GM12878 (cell line): ENCODE data around the gene MOGAT3. TPM values are rescaled to one million over a fixed set of nuclear protein-coding genes. Genes with fewer than 3 reads are reported as not detected.

Experiments used
- ATAC-seq: fragments of 200-7000 bp; cut with Tn5 transposase; 3 replicates; pipeline ENCODE4 v1.9.1; 2020; ENCODE audit warnings: mild to moderate bottlenecking, moderate library complexity
- BruUV-seq: library from RNA; stranded (reverse); fragments of 400-500 nt; replicated peaks from 2 replicates; lab custom pipeline; 2021; lab: Mats Ljungman, UMichigan
- CTCF ChIA-PET: fragments of 300-600 bp; sonication (Branson Sonifier 250); formaldehyde crosslinking; extraction: SDS; loops from one replicate; lab custom pipeline; 2021; ENCODE audit warnings: inconsistent platforms; lab: Yijun Ruan, JAX
- POLR2A ChIA-PET: fragments of 350-600 bp; formaldehyde crosslinking; extraction: SDS; loops from one replicate; lab custom pipeline; 2021; ENCODE audit warnings: inconsistent platforms; lab: Charles Lee
- RAD21 ChIA-PET: fragments of 300-600 bp; sonication (Branson Sonifier 250); formaldehyde crosslinking; loops from one replicate; lab custom pipeline; 2023; ENCODE audit warnings: antibody characterized with exemption; ENCODE audit not compliant: unreplicated experiment; lab: Charles Lee
- SMC1A ChIA-PET: fragments of 300-600 bp; sonication (Branson Sonifier 250); formaldehyde crosslinking; loops from one replicate; lab custom pipeline; 2023; ENCODE audit not compliant: unreplicated experiment, uncharacterized antibody; lab: Charles Lee
- DNase-seq: peaks from one replicate; pipeline ENCODE4 v3.0.0-alpha.2; 2011; ENCODE audit warnings: low read depth, low spot score
- FAIRE-seq: peaks from 3 replicates; lab custom pipeline; 2011; peaks lifted over from hg19 to GRCh38; lab: Jason Lieb, UNC
- H2AFZ ChIP-seq: 2 replicates; pipeline ENCODE4 v1.6.0; 2011; ENCODE audit warnings: low read depth, low read length, control low read depth; ENCODE audit not compliant: control insufficient read depth
- H3K27ac ChIP-seq: 2 replicates; pipeline ENCODE4 v1.5.1; 2011; ENCODE audit warnings: control low read depth; ENCODE audit not compliant: control insufficient read depth, insufficient read depth
- H3K27me3 ChIP-seq, 2 experiments: replicated peaks in 1 of 2; 2 replicates each; pipeline versions ENCODE4 v1.6.0 to v1.6.1; 2011; ENCODE audit warnings: low read length in 1 of 2; ENCODE audit not compliant: control insufficient read depth in 2 of 2, insufficient read depth in 2 of 2
- H3K36me3 ChIP-seq, 2 experiments: 2 replicates each; pipeline ENCODE4 v1.5.1; 2011; ENCODE audit warnings: low read length in 1 of 2; ENCODE audit not compliant: control insufficient read depth in 2 of 2, insufficient read depth in 2 of 2
- H3K4me1 ChIP-seq: 2 replicates; pipeline ENCODE4 v1.6.1; 2011; ENCODE audit warnings: mild to moderate bottlenecking, low read length, moderate library complexity, mixed read lengths; ENCODE audit not compliant: control insufficient read depth, insufficient read depth
- H3K4me2 ChIP-seq: 2 replicates; pipeline ENCODE4 v1.6.0; 2011; ENCODE audit warnings: control low read depth; ENCODE audit not compliant: control insufficient read depth, insufficient read depth
- H3K4me3 ChIP-seq: fragments of 200-600 bp; sonication (generic); 2 replicates; pipeline ENCODE4 v1.5.1; 2016
- H3K79me2 ChIP-seq: 2 replicates; pipeline ENCODE4 v1.6.0; 2011; ENCODE audit warnings: low read length; ENCODE audit not compliant: control insufficient read depth, insufficient read depth
- H3K9ac ChIP-seq: 2 replicates; pipeline ENCODE4 v1.8.0; 2011; ENCODE audit warnings: low read length, control low read depth, mixed read lengths; ENCODE audit not compliant: control insufficient read depth, insufficient read depth
- H3K9me3 ChIP-seq: replicated peaks from 3 replicates; pipeline ENCODE4 v1.5.1; 2011; ENCODE audit warnings: mild to moderate bottlenecking, low read length; ENCODE audit not compliant: control insufficient read depth, insufficient read depth
- H4K20me1 ChIP-seq: 2 replicates; pipeline ENCODE4 v1.6.0; 2011; ENCODE audit not compliant: control insufficient read depth, insufficient read depth
- BCL11A ChIP-seq: IDR thresholded peaks from 2 replicates; pipeline ENCODE4 v1.6.1; 2011; ENCODE audit warnings: low read depth, low read length
- ESRRA ChIP-seq: IDR thresholded peaks from 2 replicates; pipeline ENCODE4 v1.6.1; 2012; ENCODE audit warnings: mild to moderate bottlenecking, low read length, improper control_type of control experiment
- FOXK2 ChIP-seq: fragments of 450-650 bp; IDR thresholded peaks from 2 replicates; pipeline ENCODE4 v1.6.1; 2017; ENCODE audit warnings: mild to moderate bottlenecking, moderate library complexity
- HDAC6 ChIP-seq: fragments of 200-600 bp; sonication (generic); IDR thresholded peaks from one replicate; pipeline ENCODE4 v1.8.0; 2017; ENCODE audit warnings: antibody characterized with exemption; ENCODE audit not compliant: unreplicated experiment
- NBN ChIP-seq: fragments of 450-650 bp; IDR thresholded peaks from 2 replicates; pipeline ENCODE4 v1.6.1; 2016
- POLR2A ChIP-seq: IDR thresholded peaks from 2 replicates; pipeline ENCODE4 v1.6.1; 2011; ENCODE audit warnings: low read depth, mild to moderate bottlenecking, low read length
- RCOR1 ChIP-seq: conservative IDR thresholded peaks from 2 replicates; pipeline ENCODE4 v1.6.1; 2012; ENCODE audit warnings: low read depth, low read length, improper control_type of control experiment
- SMC3 ChIP-seq: IDR thresholded peaks from 2 replicates; pipeline ENCODE4 v1.6.1; 2011; ENCODE audit warnings: low read length, improper control_type of control experiment, borderline replicate concordance
- SUPT20H ChIP-seq: IDR thresholded peaks from 2 replicates; pipeline ENCODE4 v1.6.1; 2011; ENCODE audit warnings: low read depth, mild to moderate bottlenecking, low read length, moderate library complexity, borderline replicate concordance; ENCODE audit not compliant: control insufficient read depth
- SUZ12 ChIP-seq: fragments of 200-600 bp; sonication (generic); IDR thresholded peaks from one replicate; pipeline ENCODE4 v1.6.1; 2018; ENCODE audit warnings: antibody characterized with exemption, mild to moderate bottlenecking; ENCODE audit not compliant: unreplicated experiment
- TAF1 ChIP-seq: IDR thresholded peaks from 2 replicates; pipeline ENCODE4 v1.6.1; 2011; ENCODE audit warnings: mild to moderate bottlenecking, low read depth, low read length, borderline replicate concordance
- TBL1XR1 ChIP-seq: IDR thresholded peaks from 2 replicates; pipeline ENCODE4 v1.6.1; 2012; ENCODE audit warnings: low read depth, low read length, improper control_type of control experiment
- WGBS: methylation state at CpG from one replicate; pipeline ENCODE4 v1.1.6; 2016; ENCODE audit warnings: low lambda C conversion rate; ENCODE audit not compliant: insufficient replicate concordance, insufficient coverage; ENCODE audit errors: missing lambda C conversion rate; 5-methylcytosine and 5-hydroxymethylcytosine counted together
- in situ Hi-C: fragments of 300-500 bp; cut with MboI; formaldehyde crosslinking; loops from 9 replicates; pipeline ENCODE4 v1.14.3; 2018; ENCODE audit warnings: mixed read lengths
- intact Hi-C: fragments of 100-400 bp; cut with micrococcal nuclease; formaldehyde crosslinking; loops from one replicate; pipeline ENCODE4 v1.14.2; 2022; ENCODE audit not compliant: unreplicated experiment
- polyA plus RNA-seq, 11 experiments: library from polyadenylated mRNA; depleted of rRNA in 4 of 11; unstranded in 6 of 11; stranded (reverse) in 5 of 11; fragments of >200 nt; fragmentation: Nextera tagmentation in 4 of 11; fragmentation: Illumina TruSeq in 1 of 11; extraction: Ambion mirVana in 4 of 11; extraction: Trizol in 1 of 11; gene quantifications; 1 replicate in 1 of 11; 2 replicates in 10 of 11; pipeline versions ENCODE4 v1.2.1 to v1.2.3, GENCODE V29; 2011 to 2016; ENCODE audit warnings: inconsistent platforms in 2 of 11, missing spikeins in 2 of 11, low read depth in 1 of 11
- total RNA-seq, 4 experiments: library from RNA; depleted of rRNA in 3 of 4; stranded (reverse); fragments of >200 nt in 3 of 4; fragmentation: Illumina TruSeq in 1 of 4; extraction: Trizol in 1 of 4; gene quantifications; 2 replicates each; pipeline versions ENCODE4 v1.2.1 to v1.2.3, GENCODE V29; 2013 to 2021
- TF ChIP-seq, protein P1 (sequence below): IDR thresholded peaks from 2 replicates; pipeline ENCODE4 v1.6.1; 2012; ENCODE audit warnings: mild to moderate bottlenecking, low read depth, low read length
- TF ChIP-seq, protein P2 (sequence below): IDR thresholded peaks from 2 replicates; pipeline ENCODE4 v1.6.1; 2012; ENCODE audit warnings: low read depth, low read length, improper control_type of control experiment
- TF ChIP-seq, protein P3 (sequence below): IDR thresholded peaks from 2 replicates; pipeline ENCODE4 v1.6.1; 2012; ENCODE audit warnings: improper control_type of control experiment, low read depth, low read length; ENCODE audit not compliant: insufficient replicate concordance

The MOGAT3 gene
- total and polyA plus RNA-seq, 10 of the 15 experiments (the other 5 are each of a cell fraction or from before 2014, with no cell fraction given): 0.11 TPM; not detected in 9

DNA sequence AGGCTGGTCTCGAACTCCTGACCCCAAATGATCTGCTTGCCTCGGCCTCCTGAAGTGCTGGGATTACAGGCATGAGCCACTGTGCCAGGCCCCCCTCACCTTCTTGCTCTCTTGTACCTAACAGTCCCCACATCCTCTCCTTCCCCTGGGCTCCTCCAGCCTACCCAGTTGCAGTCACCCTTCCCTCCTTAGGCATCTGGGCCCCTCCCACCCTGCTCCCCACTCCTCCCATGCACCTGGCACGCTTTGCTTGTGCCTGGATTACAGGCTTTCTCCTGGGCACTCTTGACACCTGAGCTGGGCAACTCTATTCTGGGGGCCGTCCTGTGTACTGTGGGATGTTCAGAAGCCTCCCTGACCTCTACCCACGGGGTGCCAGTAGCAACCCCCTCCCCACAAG lies 33.8 kb upstream of the MOGAT3 start (continued):
- TF ChIP-seq, protein P1, sequence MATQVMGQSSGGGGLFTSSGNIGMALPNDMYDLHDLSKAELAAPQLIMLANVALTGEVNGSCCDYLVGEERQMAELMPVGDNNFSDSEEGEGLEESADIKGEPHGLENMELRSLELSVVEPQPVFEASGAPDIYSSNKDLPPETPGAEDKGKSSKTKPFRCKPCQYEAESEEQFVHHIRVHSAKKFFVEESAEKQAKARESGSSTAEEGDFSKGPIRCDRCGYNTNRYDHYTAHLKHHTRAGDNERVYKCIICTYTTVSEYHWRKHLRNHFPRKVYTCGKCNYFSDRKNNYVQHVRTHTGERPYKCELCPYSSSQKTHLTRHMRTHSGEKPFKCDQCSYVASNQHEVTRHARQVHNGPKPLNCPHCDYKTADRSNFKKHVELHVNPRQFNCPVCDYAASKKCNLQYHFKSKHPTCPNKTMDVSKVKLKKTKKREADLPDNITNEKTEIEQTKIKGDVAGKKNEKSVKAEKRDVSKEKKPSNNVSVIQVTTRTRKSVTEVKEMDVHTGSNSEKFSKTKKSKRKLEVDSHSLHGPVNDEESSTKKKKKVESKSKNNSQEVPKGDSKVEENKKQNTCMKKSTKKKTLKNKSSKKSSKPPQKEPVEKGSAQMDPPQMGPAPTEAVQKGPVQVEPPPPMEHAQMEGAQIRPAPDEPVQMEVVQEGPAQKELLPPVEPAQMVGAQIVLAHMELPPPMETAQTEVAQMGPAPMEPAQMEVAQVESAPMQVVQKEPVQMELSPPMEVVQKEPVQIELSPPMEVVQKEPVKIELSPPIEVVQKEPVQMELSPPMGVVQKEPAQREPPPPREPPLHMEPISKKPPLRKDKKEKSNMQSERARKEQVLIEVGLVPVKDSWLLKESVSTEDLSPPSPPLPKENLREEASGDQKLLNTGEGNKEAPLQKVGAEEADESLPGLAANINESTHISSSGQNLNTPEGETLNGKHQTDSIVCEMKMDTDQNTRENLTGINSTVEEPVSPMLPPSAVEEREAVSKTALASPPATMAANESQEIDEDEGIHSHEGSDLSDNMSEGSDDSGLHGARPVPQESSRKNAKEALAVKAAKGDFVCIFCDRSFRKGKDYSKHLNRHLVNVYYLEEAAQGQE: no peak
- TF ChIP-seq HDAC6 (no peak), SUPT20H (no peak)
- TF ChIP-seq, all 136 proteins: peak for 0

DNA sequence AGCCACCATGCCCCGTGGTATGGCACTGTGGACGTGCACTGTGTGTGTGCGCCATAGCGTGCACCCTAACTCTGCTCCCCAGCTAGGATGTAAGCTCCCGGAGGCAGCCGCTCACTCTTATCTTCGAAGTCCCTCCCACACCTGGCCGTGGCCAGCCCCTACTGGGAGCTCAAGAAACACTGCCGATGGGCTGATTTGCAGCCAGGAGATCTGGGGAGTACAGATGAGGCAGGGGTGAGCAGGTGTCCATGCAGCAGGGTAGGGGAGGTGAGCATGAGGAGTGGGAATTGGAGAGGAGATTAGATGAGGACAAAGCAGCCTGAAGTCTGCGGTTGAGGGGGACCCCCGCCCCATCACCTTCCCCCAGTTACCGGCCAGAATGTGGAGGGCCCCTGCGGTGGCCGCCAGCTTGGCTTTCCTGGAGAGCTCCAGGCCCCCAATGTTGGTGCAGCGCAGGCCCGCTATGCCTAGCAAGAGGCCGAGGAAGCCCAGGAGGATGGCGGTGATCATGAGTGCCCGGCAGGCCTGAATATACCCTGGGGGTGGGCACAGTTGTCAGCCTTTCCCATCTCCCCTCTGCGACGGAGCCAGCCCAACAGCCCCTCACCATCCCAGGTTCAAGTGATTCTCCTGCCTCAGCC lies 33.2 kb upstream of the MOGAT3 start:
- RAD21 ChIA-PET: no interaction called here
- intact Hi-C loops: no loop called here
- no TSS peak for BruUV-seq
- no peak overlapping the region for H3K27ac ChIP-seq
- POLR2A ChIA-PET: no interaction called here
- H3K9ac ChIP-seq: no peak overlapping the region
- DNase-seq: no peak
- no peaks in the 10 kb centered on the region for H4K20me1 ChIP-seq
- no peaks in the 10 kb centered on the region for H3K79me2 ChIP-seq
- no peak for FAIRE-seq
- CTCF ChIA-PET: interaction anchor here (1.0 to 2.5 kb wide), 3 partner anchors 11 to 49 kb away, joined by 3 to 16 read pairs (median 5); partner anchors contain the start of gene FIS1
- no peaks in the 10 kb centered on the region for H3K4me1 ChIP-seq
- no peak overlapping the region for H3K4me3 ChIP-seq
- ATAC-seq: no peak
- H3K4me2 ChIP-seq: no peak overlapping the region
- H2AFZ ChIP-seq: no peak overlapping the region
- H3K36me3 ChIP-seq: peaks cover 0 to 9% of the 10 kb centered on the region in 2 experiments; a peak in 3 of 4 replicates
- no peaks in the 10 kb centered on the region for H3K9me3 ChIP-seq
- H3K27me3 ChIP-seq: no peaks in the 10 kb centered on the region
- WGBS: 92% methylated on average over 21 of the region's 21 CpGs
- SMC1A ChIA-PET: interaction anchor here (1.6 kb wide), 1 partner anchor 49 kb away, joined by 3 read pairs; no protein-coding TSS in a partner anchor
- in situ Hi-C loops: no loop called here
- TF ChIP-seq NBN (no peak), POLR2A (no peak), SUZ12 (no peak), SMC3 (no peak), RCOR1 (no peak), TAF1 (no peak), FOXK2 (no peak), ESRRA (no peak), BCL11A (no peak), TBL1XR1 (no peak)
- TF ChIP-seq, protein P2, sequence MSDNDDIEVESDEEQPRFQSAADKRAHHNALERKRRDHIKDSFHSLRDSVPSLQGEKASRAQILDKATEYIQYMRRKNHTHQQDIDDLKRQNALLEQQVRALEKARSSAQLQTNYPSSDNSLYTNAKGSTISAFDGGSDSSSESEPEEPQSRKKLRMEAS: no peak
- TF ChIP-seq, protein P3, sequence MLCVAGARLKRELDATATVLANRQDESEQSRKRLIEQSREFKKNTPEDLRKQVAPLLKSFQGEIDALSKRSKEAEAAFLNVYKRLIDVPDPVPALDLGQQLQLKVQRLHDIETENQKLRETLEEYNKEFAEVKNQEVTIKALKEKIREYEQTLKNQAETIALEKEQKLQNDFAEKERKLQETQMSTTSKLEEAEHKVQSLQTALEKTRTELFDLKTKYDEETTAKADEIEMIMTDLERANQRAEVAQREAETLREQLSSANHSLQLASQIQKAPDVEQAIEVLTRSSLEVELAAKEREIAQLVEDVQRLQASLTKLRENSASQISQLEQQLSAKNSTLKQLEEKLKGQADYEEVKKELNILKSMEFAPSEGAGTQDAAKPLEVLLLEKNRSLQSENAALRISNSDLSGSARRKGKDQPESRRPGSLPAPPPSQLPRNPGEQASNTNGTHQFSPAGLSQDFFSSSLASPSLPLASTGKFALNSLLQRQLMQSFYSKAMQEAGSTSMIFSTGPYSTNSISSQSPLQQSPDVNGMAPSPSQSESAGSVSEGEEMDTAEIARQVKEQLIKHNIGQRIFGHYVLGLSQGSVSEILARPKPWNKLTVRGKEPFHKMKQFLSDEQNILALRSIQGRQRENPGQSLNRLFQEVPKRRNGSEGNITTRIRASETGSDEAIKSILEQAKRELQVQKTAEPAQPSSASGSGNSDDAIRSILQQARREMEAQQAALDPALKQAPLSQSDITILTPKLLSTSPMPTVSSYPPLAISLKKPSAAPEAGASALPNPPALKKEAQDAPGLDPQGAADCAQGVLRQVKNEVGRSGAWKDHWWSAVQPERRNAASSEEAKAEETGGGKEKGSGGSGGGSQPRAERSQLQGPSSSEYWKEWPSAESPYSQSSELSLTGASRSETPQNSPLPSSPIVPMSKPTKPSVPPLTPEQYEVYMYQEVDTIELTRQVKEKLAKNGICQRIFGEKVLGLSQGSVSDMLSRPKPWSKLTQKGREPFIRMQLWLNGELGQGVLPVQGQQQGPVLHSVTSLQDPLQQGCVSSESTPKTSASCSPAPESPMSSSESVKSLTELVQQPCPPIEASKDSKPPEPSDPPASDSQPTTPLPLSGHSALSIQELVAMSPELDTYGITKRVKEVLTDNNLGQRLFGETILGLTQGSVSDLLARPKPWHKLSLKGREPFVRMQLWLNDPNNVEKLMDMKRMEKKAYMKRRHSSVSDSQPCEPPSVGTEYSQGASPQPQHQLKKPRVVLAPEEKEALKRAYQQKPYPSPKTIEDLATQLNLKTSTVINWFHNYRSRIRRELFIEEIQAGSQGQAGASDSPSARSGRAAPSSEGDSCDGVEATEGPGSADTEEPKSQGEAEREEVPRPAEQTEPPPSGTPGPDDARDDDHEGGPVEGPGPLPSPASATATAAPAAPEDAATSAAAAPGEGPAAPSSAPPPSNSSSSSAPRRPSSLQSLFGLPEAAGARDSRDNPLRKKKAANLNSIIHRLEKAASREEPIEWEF: no peak
